ENCODE measurements around the gene KRT6B. TPM values are rescaled to one million over a fixed set of nuclear protein-coding genes. Genes with fewer than 3 reads are reported as not detected.

Gene KRT6B
- total RNA-seq, 1 experiment from 2014 or later = 7.7 TPM

DNA sequence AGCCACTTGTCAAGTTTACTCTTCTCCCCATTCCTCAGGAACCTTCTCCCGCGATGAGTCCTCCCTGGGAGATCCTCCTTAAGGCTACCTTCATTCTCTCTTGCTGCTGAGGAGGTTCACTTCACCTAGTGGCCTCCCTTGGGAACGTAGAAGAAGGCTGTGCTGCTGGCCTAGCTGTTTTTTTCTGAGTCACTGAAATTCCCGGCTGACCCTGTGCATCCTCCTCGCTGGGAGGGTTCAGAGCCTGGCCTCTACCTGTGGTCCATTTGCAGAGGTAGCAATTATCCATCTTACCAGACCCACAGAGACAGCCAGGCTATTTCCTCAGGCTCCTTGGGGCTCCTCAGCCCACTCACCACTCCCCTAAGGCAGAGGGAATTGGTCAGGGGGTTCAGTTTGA, 50.4 kb downstream of the KRT6B start:
- Histone ChIP-seq H3K36me3 (ENCODE audit: low read depth, low read length) (no peaks in the 10 kb centered on the region), H2AFZ (ENCODE audit: low read length) (no peak overlapping the region), H3K27me3 (ENCODE audit: low read length) (no peaks in the 10 kb centered on the region), H3K27ac (ENCODE audit: low read length) (no peak overlapping the region), H3K4me3 (ENCODE audit: low read length) (no peak overlapping the region), H3K79me2 (ENCODE audit: low read length) (no peaks in the 10 kb centered on the region), H3K9me2 (replicated peaks; ENCODE audit: low read length) (no peaks in the 10 kb centered on the region), H3F3A (ENCODE audit: low read length, unreplicated experiment) (no peaks in the 10 kb centered on the region), H3K9ac (ENCODE audit: low read length) (no peak overlapping the region), H3K4me1 (ENCODE audit: insufficient read depth, low read length) (no peaks in the 10 kb centered on the region), H4K20me1 (ENCODE audit: low read length) (no peaks in the 10 kb centered on the region), H3K9me3 (ENCODE audit: low read length) (no peaks in the 10 kb centered on the region), H3K4me2 (ENCODE audit: low read length) (no peak overlapping the region)
- ChIA-PET CTCF (no interaction called here), POLR2A (ENCODE audit: unreplicated experiment) (no interaction called here)
- DNase-seq = no peak
- ATAC-seq = no peak
- TF ChIP-seq, protein P1, sequence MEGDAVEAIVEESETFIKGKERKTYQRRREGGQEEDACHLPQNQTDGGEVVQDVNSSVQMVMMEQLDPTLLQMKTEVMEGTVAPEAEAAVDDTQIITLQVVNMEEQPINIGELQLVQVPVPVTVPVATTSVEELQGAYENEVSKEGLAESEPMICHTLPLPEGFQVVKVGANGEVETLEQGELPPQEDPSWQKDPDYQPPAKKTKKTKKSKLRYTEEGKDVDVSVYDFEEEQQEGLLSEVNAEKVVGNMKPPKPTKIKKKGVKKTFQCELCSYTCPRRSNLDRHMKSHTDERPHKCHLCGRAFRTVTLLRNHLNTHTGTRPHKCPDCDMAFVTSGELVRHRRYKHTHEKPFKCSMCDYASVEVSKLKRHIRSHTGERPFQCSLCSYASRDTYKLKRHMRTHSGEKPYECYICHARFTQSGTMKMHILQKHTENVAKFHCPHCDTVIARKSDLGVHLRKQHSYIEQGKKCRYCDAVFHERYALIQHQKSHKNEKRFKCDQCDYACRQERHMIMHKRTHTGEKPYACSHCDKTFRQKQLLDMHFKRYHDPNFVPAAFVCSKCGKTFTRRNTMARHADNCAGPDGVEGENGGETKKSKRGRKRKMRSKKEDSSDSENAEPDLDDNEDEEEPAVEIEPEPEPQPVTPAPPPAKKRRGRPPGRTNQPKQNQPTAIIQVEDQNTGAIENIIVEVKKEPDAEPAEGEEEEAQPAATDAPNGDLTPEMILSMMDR (conservative IDR thresholded peaks at IDR 0.05; ENCODE audit: low read depth, low read length) = no peak
- no peak for TF ChIP-seq EZH2 (IDR thresholded peaks at IDR 0.05; ENCODE audit: low read length, unreplicated experiment)
- no peak for TF ChIP-seq EZH2phosphoT487 (IDR thresholded peaks at IDR 0.05; ENCODE audit: borderline replicate concordance, low read length)
- no TSS peak for BruUV-seq (replicated peaks)
- intact Hi-C loops (cut with micrococcal nuclease) = no loop called here

DNA sequence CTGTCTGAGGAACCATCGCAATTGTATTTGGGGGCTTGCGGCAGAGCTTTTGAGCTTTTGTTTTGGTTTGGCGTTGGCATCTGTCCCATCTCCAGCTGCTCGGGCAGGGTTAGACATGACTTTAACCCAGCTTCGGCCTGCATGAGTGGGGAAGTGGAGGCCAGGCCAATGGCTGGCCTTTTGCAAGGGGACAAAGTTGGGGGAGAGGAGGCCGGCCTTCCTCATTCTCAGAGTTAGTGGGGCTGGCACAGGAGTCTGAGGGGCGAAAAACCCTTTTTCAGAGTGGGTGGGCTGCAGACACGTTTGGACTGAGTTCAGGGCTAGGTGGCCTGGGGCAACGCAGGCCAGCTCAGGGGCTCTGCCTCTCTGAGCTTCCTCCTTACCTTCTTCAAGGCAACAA, 51.0 kb downstream of the KRT6B start:
- H3K27ac ChIP-seq (ENCODE audit: low read length) = no peak overlapping the region

DNA sequence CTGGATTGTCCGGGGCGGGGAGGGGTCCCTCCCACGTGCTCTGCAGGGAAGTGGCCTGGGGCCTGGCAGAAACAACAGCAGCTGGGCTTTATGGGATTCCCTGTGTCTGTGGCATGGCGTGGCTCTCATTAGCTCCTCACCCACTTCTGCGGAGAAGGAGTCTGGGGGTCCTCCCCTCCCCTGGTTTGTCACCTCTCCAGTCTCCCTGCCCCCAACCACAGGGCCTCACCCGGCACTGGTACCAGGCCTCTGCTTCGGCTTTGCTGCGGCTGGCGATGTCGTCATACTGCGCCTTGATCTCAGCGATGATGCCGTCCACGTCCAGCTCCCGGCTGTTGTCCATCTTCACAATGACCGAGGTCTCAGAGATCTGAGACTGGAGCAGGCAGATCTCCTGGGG, 52.2 kb downstream of the KRT6B start:
- no peaks in the 10 kb centered on the region for H3K9me2 ChIP-seq (replicated peaks; ENCODE audit: low read length)
- H3K79me2 ChIP-seq (ENCODE audit: low read length) = no peaks in the 10 kb centered on the region
- TF ChIP-seq, protein P1 (conservative IDR thresholded peaks at IDR 0.05; ENCODE audit: low read depth, low read length) = no peak
- no peak for TF ChIP-seq EZH2 (IDR thresholded peaks at IDR 0.05; ENCODE audit: low read length, unreplicated experiment)
- no peak for TF ChIP-seq EZH2phosphoT487 (IDR thresholded peaks at IDR 0.05; ENCODE audit: borderline replicate concordance, low read length)
- no peak overlapping the region for H3K27ac ChIP-seq (ENCODE audit: low read length)
- CTCF ChIA-PET = no interaction called here
- no peaks in the 10 kb centered on the region for H3F3A ChIP-seq (ENCODE audit: low read length, unreplicated experiment)
- no peaks in the 10 kb centered on the region for H3K27me3 ChIP-seq (ENCODE audit: low read length)
- intact Hi-C loops (cut with micrococcal nuclease) = loop anchor here (10.0 kb wide), 1 partner anchor 55 kb away; the partner anchor contains the start of gene KRT6B
- H2AFZ ChIP-seq (ENCODE audit: low read length) = no peak overlapping the region
- H3K4me1 ChIP-seq (ENCODE audit: insufficient read depth, low read length) = 0 out of 2 replicates have a peak, but pooled peaks cover 4% of the 10 kb centered on the region
- BruUV-seq (replicated peaks) = no TSS peak
- no peaks in the 10 kb centered on the region for H3K36me3 ChIP-seq (ENCODE audit: low read depth, low read length)
- ATAC-seq = no peak
- H3K4me2 ChIP-seq (ENCODE audit: low read length) = no peak overlapping the region
- no peaks in the 10 kb centered on the region for H4K20me1 ChIP-seq (ENCODE audit: low read length)
- no peak overlapping the region for H3K4me3 ChIP-seq (ENCODE audit: low read length)
- no peak overlapping the region for H3K9ac ChIP-seq (ENCODE audit: low read length)
- H3K9me3 ChIP-seq (ENCODE audit: low read length) = no peaks in the 10 kb centered on the region
- DNase-seq = no peak
- POLR2A ChIA-PET (ENCODE audit: unreplicated experiment) = no interaction called here

More for the DNA sequence above, 51.0 kb downstream of the KRT6B start:
- BruUV-seq (replicated peaks) = no TSS peak
- no peaks in the 10 kb centered on the region for H3K36me3 ChIP-seq (ENCODE audit: low read depth, low read length)
- ATAC-seq (no peak), DNase-seq (no peak)
- H3K79me2 ChIP-seq (ENCODE audit: low read length) = no peaks in the 10 kb centered on the region
- no peaks in the 10 kb centered on the region for H3K9me3 ChIP-seq (ENCODE audit: low read length)
- TF ChIP-seq, protein P1 (conservative IDR thresholded peaks at IDR 0.05; ENCODE audit: low read depth, low read length) = no peak
- TF ChIP-seq EZH2 (IDR thresholded peaks at IDR 0.05; ENCODE audit: low read length, unreplicated experiment) (no peak), EZH2phosphoT487 (IDR thresholded peaks at IDR 0.05; ENCODE audit: borderline replicate concordance, low read length) (no peak)
- H3K9ac ChIP-seq (ENCODE audit: low read length) = no peak overlapping the region
- H3K27me3 ChIP-seq (ENCODE audit: low read length) = no peaks in the 10 kb centered on the region
- no peaks in the 10 kb centered on the region for H4K20me1 ChIP-seq (ENCODE audit: low read length)
- intact Hi-C loops (cut with micrococcal nuclease) = no loop called here
- 0 out of 2 replicates have a peak, but pooled peaks cover 3% of the 10 kb centered on the region for H3K4me1 ChIP-seq (ENCODE audit: insufficient read depth, low read length)
- no peaks in the 10 kb centered on the region for H3K9me2 ChIP-seq (replicated peaks; ENCODE audit: low read length)
- POLR2A ChIA-PET (ENCODE audit: unreplicated experiment) = no interaction called here
- H2AFZ ChIP-seq (ENCODE audit: low read length) = no peak overlapping the region
- no peaks in the 10 kb centered on the region for H3F3A ChIP-seq (ENCODE audit: low read length, unreplicated experiment)
- no peak overlapping the region for H3K4me2 ChIP-seq (ENCODE audit: low read length)
- H3K4me3 ChIP-seq (ENCODE audit: low read length) = no peak overlapping the region
- CTCF ChIA-PET = no interaction called here

Measured in PC-3 (cell line).